GM21786 (cell line): ENCODE data around the gene TFDP1.

Experiments used
- ATAC-seq: cut with Tn5 transposase; IDR thresholded peaks from one replicate; pipeline ENCODE4 v1.9.1; 2021; ENCODE audit not compliant: unreplicated experiment

Gene TFDP1

DNA sequence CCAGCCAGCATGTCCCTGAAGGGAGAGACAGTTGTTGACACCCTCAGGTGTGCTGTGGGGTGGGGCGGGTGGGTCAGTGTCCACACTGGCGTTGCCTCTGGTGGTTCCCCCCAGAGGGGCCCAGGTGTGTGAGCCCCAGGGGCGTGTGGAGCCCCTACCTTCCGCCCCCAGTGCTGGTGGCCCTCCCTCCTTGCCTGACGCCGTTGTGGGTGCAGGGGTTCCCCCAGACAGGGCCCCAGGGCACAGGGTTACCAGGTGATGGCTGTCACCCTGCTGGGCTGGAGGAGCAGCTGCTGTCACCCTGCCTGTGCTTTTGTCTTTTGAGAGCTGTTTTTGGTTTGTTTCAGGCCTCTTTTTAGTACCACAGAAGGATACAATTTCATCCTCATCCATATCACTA is 46.3 kb downstream of the TFDP1 start:
- ATAC-seq = no peak

DNA sequence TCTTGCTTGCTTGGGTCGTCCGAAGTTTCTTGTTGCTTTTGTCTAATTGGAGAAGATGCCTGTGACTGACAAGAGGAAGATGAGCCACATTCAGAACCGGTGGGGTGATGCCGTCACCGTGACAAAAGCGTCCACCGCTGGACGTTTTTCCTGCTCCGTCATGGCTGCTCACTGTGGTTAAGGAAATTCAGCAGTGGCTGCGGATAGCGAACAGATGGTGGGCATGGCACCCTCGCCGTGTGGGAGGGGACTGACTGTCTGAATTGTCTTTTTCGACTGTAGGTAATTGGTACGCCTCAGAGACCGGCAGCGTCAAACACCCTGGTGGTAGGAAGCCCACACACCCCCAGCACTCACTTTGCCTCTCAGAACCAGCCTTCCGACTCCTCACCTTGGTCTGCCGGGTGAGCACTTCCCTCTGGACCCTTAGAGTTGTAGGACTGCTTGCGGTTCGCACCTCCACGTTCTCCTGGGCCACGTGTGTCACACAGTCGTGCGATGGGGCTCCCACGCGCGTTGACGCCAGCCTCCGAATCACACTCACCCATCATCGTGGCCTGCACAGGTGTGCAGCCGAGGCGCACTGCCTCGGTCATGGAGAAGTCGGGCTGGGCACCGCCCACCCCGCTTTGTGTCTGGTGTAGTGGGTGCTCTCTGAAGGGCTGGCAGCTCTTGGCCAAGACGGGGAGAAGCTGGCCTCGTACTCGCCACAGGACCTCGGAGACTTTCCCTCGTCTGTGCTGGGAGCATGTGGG is 47.0 kb downstream of the TFDP1 start:
- no peak for ATAC-seq

DNA sequence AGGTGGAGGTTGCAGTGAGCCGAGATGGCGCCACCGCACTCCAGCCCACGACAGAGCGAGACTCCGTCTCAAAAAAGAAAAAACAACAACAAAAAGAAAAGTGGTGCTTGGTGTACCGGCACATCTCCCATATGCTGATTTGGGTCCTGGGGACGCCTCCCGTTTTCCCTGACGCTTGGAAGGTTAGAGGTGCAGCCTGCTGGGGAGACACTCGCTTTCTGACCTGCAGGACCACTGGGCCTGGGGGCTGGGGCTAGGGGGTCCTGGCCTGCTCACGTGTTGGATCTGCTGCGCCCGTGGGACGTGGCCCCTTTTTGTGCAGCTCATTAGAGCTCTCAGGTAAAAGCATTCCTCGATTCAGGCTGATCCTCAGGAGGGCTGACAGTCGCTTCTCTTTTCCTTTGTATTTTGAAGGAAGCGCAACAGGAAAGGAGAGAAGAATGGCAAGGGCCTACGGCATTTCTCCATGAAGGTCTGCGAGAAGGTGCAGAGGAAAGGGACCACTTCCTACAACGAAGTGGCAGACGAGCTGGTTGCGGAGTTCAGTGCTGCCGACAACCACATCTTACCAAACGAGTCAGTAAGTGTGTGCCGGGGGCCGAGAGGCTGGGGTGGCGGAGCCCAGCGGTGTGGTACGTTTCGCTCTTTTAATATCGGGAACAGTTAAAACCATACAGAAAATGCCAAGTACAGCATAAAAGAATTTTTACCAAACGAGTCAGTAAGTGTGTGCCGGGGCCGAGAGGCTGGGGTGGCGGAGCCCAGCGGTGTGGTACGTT is 48.3 kb downstream of the TFDP1 start:
- no peak for ATAC-seq

DNA sequence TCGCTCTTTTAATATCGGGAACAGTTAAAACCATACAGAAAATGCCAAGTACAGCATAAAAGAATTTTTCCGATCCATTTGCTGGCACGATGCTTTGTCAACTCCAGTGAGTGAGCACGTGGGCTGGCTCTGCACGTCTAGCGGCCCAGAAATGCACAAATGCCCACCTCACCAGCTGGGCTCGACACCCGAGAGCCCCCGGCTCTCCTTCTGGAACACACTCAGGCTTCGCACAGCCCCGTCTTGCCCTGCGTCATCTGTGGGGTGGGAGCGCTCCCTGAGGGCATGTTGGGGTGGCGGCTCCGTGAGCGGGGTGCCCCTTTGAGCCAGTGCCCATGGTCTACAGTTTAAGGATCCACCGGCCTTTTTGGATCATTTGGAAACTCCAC is 48.9 kb downstream of the TFDP1 start:
- ATAC-seq = no peak

DNA sequence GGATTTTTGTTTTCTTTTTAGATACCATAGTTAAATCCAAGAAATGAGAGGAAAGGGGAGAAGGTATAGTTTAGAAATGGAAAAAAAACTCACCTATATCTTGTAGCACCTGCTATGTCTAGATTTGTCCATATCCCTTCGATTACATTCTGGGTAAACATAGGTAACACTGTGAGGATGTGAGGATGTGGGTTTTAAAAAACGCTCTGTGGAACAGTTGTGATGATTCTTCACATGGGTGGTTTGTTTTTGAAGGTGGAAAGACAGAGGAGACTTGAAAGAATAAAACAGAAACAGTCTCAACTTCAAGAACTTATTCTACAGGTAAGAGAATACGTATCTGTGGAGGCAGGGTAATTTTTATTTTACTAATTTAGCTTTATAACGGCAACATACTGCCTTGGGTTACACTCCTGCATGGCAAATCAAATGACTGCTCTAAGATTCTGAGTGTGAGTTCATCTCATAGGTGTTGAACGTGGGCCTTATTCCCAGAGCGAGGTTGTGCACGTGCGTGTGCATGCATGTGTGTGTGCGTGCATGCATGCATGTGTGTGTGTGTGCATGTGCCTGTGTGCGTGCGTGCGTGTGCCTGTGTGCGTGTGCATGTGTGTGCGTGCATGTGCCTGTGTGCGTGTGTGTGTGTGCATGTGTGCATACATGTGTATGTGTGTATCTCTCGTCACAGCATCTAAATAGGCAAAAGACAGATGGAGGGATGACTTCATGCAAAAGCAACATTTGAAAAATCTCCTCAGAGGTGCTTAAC is 49.9 kb downstream of the TFDP1 start:
- no peak for ATAC-seq

DNA sequence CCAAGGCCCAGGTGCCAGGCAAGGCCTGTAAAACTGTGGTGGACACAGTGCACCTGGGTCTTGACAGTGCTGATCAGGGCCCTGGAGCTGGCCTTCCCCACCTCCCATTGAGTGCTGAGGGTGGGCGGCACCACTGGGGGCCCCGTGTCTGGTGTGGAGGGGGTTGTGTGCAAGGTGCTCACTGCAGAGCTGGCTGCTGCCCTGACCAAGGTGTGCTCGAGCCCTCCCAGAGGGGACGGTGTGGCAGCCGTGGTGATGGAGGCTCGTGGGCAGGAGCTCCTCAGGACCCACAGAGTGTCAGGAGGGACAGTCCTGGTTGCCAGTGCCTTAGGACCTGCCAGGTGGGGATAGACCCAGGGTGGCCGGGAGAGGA is 50.5 kb downstream of the TFDP1 start:
- ATAC-seq = no peak

DNA sequence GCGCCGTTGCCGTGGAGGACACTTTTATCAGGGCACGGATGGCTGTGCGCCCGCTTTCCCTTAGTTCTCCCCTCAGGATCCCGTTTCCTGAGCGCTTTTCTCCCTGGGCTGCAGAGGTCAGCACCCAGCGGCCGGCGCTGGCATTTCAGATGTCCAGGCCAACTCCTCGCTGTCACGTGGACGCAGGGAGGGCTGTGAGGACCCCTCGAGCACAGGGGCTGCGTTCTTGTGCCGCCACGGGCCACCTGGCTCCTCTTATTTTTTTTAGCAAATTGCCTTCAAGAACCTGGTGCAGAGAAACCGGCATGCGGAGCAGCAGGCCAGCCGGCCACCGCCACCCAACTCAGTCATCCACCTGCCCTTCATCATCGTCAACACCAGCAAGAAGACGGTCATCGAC is 51.2 kb downstream of the TFDP1 start:
- ATAC-seq = no peak

DNA sequence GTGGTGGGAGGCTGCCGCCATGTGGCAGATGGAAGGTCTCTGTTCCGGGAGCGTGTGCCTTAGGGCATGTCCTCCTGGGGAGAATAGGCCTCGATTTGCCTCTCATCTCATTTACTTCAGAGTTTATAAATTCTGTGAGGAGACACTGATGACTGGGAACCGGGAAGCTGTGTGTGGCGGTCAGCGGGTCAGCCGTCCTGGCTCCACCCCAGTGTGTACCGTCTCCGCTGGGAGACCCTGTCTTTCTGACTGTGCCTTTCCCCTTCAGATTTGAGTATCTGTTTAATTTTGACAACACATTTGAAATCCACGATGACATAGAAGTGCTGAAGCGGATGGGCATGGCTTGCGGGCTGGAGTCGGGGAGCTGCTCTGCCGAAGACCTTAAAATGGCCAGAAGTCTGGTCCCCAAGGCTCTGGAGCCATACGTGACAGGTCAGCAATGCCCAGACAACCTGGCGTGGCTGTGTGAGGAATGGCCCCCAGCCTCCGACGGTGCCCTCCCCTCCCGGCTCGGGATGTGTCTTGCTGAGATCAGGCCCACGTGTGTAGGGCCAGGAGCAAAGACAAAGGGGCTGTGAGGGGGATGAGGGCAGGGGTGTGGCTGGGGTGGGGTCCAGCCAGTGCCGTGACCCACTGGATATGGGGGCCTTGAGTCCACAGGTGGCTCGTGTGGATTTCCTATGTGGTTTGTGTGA is 51.9 kb downstream of the TFDP1 start:
- ATAC-seq = no peak

DNA sequence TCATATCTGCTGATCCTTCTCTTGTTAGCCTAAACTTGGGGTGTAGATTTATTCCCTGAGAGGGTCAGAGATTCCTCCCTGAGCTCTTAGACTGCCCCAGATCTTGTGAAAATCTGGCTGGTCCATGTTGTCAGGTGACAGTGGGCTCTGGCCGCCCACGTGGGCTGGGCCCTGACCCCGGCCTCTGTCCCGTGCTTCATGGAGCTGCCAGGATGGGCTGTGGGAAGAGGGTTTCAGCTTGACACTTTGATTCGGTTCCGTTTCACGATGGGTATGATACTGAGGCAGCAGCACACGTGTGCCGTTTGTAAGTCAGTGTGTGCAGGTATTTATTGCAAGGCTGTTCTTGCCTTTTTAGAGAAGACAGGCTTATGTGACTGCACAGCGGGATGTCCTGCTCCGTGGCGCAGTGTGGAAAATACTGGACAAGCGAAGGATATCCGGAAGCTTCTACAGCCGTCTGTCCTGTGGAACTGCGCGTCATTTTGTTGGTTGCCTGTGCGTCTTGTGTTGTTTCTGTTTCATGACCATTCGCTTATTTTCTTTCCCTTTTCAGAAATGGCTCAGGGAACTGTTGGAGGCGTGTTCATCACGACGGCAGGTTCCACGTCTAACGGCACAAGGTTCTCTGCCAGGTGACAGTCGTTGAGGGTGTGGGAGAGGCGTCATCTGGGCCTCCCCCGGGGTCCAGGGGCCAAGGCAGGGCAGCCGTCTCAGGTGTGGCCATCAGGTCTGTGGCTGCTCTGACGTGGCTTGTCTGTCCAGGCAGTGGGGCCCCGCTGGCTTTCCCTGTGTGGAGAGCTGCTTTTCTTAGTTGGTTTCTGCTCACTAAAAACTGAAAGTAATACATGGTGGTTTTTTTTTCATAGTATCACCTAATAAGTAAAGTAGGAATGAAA is 53.0 kb downstream of the TFDP1 start:
- no peak for ATAC-seq

DNA sequence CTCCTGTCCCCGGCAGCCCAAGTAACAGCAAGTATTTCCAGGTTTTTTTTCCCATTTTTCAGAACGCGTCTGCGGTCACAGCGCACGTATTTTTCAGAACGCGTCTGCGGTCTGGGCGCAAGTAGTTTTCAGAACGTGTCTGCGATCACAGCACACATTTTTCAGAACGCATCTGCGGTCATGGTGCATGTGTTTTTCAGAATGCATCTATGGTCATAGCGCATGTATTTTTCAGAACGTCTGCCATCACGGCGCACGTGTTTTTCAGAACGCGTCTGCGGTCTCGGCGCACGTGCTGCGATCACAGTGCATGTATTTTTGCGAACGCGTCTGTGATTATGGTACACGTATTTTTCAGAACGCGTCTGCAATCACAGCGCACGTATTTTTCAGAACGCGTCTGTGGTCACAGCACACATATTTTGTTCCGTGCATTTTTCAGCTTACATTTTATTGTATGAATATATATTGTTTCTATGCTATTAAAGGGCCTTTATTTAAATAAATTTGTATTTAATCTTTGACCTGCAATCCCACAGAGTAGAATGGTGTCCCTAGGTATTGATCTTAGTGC is 53.7 kb downstream of the TFDP1 start:
- ATAC-seq = no peak

DNA sequence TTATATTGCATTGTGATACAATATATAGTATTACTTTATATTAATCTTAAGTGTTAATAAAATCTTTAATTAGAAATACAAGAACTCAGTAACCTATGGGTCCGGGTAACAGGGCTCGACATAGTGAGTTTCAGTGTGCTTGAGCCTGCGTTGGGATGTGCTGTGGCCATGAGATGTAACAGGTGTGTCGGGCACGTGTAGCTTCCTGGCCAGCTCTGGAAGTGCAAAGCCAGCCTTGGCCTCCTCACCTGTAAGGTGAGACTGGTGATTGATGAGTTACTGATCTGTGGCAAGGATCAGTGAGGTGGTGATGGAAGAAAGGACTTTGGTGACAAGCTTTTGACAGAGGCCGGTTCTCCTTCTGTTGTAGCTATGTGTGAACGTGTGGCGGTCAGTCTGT is 54.3 kb downstream of the TFDP1 start:
- ATAC-seq = no peak

DNA sequence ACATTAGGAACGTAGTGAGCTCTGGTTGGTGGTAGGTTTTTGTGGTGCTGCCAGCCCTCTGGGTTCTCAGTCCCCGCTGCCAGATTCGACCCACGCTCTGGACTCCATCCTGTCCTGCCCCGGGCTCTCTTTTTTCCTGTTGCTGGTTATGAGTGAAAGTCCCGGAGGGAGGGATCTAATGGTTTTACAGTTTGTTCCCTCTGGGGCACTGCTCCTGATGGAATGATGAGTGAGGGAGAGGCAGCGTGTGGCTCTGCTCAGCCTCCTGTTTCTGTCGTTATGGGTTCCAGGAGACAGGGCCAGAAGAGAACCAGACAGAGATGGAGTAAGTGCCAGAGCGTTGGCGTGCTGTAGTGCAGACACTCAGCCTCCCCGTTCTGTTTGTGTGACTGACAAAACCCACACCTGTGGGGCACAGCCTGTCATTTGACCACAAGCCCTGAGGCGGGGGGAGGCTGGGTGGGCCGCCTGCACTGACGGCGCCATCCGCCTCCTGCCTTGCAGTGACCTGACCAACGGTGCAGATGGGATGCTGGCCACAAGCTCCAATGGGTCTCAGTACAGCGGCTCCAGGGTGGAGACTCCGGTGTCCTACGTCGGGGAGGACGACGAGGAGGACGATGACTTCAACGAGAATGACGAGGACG is 55.2 kb downstream of the TFDP1 start:
- no peak for ATAC-seq

DNA sequence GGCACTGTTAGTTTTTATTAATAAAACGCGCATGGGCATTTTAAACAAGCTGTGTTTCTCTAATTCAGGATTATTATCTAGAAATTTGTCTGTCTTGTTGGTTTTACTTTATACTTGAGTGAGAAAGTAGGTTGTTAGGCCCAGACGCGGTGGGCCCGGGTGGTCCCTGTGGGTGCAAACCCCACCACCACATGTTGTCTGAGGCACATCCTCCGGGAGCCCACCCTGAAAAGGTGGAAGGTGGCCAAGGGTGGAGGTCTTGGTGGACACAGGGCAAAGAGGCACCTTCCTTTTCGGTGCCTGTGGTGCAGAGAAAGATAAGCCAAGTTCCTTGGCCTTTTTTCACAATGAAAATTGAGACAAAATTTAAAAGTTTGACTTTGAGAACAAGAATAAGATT is 56.9 kb downstream of the TFDP1 start:
- no peak for ATAC-seq

DNA sequence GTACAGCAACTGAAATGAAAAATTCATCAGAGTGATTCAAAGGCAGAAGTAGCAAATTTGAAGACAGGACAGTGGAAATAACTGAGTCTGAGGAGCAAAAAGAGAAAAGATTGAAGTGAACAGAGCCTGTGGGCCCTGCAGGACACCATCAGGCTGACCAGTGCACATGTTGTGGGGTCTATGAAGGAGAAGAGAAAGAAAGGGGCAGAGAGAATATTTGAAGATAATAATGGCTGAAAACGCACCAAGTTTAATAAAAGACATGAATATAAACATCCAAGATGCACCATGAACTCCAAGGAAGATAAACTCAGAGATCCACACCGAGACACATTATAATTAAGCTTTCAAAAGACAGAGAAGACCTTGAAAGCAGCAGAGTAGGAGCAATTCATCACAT is 58.0 kb downstream of the TFDP1 start:
- no peak for ATAC-seq

DNA sequence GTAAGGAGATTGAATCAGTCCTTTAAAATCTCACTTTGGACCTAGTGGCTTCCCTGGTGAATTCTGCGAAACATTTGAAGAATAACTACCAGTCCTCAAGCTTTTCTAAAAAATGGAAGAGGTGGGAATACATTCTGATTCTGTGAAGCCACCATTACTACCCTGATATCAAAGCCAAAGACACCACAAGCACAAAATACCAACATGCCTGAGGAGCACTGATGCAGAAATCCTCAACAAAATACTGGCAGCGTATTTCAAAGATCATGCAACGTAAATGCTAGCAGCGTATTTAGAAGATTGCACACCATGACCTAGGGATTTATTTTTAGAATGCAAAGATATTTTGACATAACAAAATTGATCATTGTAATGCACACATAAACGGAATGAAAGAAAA is 59.0 kb downstream of the TFDP1 start:
- ATAC-seq = no peak

DNA sequence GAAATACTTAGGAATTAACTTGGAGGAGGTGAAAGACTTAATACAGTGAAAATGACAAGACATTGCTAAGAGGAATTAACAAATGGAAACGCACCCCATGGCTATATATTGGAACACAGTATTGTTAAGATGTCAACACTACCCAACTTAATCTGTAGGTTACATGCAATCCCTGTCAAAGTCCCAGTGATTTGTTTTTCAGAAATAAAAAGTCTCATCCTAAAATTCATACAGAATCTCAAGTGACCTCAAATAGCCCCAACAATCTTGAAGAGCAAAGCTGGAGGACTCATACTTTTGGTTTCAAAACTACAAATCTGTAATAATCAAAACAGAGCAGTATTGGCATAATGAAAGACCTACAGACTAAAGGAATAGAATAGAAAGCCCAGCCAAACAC is 60.2 kb downstream of the TFDP1 start:
- ATAC-seq = no peak

DNA sequence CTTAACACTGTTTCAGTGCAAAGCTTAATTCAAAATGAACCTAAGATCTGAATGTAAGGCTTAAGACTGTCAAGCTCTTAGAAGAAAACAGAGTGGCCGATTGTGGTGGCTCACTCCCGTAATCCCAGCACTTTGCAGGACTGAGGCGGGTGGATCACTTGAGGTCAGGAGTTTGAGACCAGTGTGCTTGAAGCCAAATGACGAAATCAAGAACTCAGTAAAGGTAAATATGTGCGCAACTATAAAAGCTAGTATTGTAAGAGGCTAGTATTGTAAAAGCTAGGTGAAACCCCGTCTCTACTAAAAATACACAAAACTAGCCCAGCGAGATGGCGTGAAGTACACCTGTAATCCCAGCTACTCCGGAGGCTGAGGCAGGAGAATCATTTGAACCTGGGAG is 60.8 kb downstream of the TFDP1 start:
- ATAC-seq = no peak

DNA sequence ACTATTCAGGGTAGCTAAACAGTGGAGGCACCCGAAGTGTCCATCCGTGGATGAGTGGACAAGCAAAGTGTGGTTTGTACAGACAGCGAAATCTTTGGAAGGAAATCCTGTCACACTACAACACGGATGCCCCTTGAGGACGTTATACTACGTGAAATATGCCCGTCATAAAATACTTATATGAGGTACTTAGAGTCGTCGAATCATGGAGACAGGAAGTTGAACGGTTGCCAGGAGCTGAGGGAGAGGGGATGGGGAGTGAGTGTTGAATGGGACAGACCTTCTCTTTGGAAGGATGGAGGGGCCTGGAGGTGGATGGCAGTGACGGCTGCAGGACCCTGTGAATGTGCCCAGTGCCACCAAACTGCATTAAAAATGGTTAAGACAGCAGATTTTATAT is 61.8 kb downstream of the TFDP1 start:
- ATAC-seq = no peak

DNA sequence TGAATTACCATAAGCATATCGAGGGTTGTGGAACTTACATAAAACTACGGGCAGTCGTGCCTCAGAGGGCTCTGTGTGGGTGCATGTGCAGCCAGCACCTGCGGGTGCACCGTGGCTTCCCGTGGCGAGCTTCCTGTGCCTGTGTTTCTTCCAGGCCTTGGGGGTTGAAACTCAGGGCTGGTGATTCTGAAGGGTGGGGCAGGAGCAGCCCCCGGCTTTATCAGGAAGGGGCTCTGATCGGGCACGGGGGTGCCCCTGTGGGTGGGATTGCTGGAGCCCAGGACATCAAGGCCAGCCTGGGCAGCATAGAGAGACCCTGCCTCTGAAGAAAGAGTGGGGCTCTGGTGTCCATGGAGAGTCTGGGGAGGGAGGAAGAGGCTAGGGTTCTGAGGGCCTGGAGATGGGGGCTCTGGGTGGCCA is 62.4 kb downstream of the TFDP1 start:
- ATAC-seq = no peak
